Measurements from ENCODE around the gene MACF1.

Gene MACF1

DNA sequence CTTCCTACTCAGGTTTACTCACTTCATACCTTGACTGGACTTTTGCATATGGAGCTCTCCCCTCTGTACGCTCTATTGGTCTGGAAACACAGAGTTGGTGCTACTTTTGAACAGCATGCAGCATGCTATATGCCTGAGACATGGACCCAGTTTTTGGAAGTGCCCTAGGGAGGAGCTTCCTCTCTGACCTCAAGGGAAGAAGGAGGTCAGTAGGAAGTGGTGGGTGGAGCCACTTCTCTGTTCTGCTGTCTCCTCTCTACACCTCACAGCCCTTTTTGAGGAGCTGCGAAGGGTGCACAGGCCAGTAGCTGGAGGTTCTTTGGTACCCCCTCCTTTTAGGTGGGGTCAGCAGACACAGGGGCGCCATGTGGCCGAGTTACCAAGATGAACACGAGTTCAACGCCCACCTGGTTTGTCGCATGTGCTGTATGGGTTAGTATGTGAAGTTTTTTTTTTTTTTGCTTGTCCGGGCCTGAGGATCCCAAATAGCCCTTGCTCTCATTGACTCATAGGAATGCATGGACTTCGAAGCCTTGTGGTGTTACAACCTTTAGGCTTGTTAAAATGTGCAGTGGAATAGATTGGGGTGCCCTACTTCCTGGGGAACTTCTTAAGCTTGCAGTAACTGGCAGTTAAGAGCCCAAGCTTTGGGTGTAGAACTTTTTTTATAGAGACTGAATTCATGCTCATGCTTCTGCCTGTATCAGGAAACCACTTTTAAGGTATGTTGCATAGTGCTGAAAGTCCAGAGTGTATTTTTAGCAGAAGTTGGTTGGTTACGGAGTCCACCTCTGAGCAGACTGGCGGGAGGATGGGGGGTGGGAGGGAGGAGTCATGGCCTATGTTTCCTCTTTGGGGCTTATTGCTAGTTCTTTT lies 10.7 kb downstream of the MACF1 start:
- DNase-seq: peak; percentile 33

DNA sequence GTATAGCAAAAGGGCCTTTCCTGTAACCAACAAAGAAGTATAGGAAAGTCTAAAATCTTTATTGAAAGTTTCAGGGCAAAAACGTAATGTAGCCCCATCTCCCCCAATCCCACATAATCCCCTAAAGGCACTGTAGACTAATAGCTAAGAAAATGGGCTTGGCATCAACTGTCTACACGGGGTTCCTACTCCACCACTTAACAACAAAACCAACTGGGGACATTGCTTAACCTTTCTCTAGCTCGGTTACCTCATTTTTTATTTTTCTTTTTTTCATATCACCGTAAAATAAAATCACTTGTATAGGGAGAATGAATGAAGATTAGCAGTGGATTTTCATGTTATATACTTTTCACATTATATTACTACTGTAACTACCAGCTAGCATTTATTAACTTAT lies 12.3 kb downstream of the MACF1 start:
- DNase-seq: no peak

DNA sequence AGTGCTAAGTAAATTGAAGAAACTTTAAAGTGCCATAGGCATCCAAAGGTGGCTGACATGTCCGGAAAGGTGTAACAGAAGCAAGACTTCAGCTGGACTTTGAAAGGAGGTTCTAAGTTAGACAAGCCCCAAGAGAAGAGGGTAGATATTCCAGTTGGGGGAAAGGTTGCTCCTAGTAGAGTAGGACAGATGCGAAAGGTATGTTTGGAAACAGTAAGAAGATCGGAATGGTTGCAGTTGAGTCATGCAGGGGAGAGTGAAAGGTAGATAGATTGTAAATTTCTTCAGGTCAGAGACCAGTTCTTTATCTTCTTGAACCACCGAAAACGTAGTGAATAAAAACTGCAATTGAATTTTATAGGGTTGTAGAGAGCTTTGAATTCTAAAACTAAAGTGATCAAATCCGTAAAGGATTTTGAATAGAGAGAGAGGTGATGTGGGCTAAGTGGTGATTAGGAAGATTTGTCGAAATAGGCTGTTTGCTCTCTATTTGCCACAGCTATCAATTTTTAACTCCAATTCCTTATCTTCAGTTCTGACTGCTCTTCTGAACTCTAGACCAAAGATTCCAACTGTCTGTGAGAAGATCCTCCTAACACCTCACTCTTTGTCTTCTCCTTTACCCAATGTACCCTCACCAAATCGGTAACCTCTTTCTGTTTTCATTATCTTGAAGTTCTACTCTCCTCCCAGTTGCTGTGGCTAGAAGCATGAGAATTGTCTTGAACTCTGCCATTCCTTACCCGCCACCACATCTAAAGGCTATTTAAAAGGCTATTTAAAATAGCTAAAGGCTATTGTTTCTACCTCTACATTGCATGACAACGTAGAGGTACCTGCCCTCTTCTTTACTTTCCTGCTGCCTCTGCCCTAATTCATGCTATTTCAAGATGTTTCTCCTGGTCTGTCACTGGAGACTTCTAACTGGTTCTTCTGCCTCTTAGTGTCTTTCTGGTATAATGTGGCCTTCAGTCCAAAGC lies 16.7 kb downstream of the MACF1 start:
- DNase-seq: no peak

DNA sequence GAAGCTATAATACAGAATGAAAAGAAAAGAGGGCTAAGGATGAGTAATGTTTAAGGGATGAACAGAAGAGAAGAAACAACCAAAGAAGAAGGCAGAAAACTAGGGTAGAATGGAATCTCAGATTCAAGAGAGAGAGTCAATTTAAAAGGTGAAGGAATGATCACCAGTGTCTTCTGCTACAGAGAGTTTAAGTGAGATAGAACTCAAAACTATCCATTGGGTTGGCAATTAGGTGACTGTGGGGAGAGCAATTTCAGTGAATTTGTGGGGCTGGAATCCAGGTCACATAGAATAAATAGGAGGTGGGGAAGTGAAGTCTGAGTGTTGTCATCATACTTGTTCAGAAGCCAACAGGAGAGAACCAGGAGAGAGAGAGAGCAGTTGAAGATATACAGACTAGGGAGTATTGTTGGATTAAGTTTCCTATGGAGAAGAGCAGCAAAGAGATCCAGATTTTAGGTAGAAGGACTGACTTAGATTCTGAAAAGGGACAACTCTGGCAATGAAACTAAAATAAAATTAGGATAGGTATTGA lies 19.9 kb downstream of the MACF1 start:
- no peak for DNase-seq

DNA sequence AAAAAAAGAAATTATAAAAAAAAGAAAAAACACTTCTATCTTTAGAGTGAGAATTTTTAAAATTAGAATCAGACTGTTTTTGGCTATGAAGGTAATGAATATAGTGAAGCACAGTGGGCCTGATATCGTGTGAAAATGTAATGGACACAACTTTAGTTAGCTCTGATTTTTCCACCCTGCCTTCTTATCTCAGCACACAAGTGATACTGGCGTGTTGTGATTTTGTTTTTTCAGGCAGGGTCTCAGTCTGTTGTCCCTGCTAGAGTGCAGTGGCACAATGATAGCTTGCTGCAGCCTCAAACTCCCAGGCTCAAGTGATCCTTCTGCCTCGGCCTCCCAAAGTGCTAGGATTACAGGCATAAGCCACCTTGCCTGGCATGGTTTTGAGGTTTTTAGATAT lies 22.3 kb downstream of the MACF1 start:
- DNase-seq: no peak

DNA sequence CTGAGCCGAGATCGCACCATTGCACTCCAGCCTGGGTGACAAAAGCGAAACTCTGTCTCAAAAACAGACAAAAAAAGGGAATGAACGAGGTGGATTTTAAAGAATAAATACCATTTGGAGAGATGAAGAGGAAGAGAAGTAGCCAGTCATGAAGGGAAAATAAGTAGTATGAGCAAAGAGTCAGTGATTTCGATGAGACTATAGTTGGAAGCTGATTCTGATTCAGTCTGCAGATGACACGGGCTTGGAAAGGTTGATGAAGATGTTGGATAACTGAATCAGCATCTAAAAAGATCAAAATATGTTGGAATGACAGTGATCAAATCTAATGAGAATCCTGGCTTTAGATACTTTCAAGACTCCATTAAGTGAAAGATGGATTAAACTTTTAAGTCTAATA lies 23.8 kb downstream of the MACF1 start:
- DNase-seq: no peak

DNA sequence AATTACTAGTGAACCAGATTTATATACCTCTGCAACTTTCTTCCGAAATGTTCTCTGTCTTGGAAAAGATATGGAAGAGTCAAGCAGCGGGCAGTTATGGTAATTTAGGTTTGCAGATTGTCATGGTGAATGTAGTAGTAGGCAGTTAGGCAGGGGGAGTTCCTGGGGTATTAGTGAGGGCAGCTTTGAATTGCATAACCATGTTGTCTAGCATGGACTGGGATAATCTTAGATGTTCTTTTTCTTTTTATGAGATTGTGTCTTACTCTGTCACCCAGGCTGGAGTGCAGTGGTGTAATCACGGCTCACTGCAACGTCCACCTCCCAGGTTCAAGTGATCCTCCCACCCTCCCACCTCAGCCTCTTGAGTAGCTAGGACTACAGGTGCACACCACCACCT lies 25.0 kb downstream of the MACF1 start:
- DNase-seq: no peak

DNA sequence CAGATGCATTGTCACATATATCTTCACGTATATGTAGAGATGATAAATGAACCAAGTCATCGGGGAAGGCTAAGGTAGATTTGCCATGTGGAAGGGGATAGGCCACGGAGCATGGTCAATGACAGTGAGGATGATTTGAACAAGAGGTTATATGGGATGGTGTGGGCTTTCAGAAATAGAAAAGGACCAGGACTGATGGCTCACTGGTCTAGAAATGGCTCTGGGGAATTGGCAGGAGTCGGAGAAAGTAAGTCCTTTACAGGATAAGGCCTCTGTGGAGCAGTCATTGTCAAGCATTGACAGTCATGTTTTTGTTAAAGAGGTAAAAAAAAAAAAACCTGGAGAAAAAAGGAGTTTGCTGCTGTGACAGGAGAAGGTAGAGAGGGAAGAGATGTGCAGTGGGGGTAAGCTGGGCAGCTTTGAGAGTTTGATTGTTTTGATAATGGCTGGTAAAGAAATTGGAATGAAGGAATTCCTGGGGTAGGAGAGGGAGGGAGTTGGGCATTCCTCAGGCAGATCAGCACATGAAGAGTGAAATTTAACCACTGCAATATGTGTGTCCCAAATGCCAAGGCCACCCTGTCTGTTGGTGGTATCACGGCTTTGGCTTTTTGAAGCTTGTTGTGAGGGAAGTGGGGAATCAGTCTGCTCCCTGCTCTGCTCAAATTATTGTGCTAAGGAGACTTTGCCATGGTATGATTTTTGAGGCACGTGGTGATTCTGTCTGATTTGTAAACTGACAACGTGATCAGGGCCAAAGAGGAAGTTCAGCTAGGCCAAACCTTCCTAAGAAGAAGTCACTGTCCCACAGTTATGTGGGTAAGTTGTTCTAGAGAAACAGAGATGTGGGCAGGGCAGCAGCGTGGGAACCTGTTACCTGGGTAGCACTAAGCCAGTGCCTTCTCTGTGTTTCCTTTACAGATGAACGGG lies 26.0 kb downstream of the MACF1 start:
- DNase-seq: peak; percentile 28

DNA sequence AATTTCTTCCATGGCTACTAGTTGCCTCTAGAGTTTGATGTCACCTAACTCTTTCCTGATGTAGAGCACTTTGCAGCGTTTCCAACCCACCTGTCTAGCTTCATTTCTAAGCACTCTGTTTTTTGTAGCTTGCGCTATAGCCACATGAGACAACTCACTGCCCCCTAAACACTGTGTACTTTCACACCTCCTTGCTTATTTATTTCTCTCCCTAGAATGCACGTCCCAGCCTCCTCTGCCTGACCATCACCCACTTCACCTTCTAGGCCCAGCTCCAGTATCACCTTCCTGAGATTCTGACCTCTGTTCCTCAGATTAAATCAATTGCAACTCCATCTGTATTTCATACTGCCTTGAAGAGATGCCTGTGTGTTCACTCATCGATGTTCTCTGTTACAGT lies 32.5 kb downstream of the MACF1 start:
- no peak for DNase-seq

DNA sequence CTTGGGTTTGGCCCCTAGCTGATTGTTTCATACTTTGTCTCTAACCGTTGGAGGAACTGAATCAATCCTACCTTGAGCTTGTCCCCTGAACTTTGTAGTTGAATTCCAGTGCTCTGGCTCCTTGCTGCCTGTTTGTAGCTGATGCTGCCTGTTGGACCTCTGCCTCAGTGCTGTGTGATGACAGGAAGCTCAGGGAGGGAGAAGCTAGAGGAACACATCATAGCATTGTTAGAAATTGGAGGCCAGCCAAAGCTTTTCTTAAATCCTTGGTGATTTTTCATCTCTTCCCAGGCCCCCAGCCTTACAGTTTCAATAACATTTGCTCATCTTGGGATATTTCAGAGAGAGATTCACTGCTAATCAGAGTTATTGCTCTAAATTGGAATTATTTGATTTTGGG lies 34.0 kb downstream of the MACF1 start:
- DNase-seq: no peak

DNA sequence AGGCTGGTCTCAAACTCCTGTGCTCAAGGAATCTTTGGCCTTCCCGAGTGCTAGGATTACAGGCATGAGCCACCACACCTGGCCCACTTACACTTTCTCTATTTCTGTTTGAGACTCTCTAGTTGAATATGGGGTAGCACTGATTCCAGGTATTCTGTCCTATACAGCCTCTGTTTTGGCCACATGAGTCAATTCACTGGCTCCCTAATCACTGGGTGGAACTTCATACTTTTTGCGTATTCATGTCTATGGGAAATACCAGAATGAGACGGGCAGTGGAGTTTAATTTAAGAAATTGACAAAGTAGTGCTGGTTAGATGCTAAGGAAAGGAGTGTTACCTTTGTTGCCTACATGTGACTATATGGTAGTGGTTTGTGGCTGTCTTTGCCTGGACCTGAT lies 35.5 kb downstream of the MACF1 start:
- DNase-seq: no peak

DNA sequence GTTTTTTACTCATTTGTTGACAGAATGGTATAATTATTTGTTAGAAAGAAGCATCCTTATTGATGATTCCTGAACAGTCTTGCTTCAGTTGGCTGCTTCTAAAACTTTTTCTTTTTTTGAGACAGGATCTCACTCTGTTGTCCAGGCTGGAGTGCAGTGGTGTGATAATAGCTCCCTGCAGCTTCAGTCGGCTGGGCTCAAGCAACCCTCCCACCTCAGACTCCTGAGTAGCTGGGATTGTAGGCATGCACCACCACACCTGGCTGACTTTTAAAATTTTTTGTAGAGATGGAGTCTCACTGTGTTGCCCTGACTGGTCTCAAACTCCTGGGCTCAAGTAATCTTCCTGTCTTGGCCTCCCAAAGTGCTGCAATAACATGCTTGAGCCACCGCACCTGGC lies 38.8 kb downstream of the MACF1 start:
- no peak for DNase-seq

DNA sequence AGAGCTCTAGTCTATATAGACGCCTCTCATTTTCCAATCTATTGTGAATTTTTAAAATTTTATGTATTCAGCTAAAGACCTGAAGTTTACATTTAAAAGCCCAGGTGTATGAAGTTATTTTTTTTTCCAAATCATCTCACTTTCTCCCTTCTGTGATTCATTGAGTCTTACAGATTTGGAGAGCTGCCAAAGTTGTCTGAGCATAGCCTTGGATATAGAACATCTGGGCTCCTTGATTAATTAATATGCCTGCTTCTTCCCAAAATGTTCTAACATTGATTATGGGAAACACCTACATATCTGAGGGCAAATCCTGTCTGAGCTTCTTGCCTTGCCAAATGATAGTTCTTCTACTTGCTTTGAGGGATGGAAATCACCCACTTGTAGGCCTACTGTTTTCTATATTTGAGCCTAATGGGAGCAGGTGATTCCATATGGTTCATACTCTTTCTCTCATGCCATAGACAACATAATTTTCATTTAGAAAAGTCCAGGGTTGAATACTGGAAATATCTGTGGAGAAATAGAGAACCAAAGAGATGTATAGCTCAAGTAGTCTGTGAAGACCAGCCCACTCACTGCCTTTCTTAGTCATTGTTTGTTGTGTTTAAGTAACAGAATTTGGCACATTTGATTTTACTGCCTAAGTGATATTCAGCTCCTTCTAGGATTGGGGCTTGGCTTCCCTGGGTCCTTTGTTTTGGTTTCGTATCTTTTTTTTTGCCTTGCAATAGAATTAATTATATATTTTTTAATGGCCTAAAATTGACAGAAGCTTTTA lies 46.2 kb downstream of the MACF1 start:
- no peak for DNase-seq

DNA sequence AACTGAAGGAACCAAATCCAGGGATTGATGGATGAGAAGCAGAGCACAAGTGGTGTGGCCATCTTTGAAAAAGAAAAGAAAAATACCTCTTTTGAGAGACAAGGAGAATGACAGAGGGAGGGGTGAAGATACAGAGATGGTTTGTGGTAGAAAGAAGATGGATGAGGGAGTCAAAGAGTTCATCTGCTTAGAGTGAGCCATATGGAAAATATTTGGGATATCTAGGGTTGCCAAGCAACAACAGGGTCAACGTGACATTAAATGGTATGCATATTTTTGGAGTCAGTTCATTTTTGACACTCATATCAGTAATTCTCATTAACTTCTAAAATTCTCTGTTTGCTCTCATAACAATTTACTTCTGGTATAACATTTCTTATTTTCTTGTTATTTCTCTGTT lies 50.7 kb downstream of the MACF1 start:
- no peak for DNase-seq

DNA sequence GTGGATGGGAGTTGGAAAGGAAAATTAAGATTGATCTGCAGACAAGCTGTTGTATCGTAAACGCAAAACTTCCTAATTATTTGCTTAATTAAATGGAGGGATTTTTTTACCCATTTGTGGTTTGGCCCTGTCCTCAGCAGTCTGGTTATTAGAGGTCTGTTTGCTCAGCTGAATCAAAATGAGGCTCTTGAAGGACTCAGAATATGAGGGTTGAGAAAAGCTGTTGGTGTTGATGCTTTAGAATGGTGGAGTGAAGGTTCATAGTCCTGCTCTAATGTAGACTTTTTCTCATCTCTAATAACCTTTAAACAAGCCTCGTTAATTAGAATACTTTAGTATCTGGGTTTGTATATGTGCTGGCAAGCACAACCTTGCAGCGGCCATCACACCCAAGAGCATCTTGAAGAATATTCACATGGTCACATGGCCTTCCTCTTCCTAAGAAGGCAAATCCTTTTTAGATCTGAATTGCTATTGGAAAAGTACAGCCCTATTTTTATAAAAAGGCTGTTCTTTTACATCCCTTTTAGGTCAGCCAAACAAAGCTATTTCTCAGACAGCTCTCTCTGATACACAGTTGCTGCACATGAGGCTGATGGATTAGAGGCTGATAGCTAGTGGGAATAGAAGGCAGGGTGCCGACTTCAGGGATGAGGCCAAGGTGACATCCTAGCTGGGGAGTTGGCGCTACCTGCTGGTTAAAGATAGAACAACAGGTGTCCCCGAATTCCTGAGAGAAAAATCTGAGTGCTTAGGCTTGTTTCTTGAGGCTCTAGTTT lies 53.8 kb downstream of the MACF1 start:
- DNase-seq: peak; percentile 62

DNA sequence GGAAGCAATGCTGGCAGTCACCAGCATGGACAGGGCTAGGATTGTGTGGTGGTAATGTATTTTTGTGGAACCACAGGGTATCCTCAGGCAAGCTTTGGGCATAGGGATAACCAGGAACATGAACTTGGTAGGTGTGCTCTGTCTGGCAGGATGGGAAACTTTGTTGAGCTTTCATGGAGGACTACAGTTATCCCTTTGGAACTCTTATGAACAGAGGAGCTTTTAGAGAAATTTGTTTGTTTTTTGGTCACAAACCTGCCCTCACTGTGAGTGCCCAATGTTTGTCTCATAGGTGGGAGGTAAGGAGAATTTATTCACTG lies 54.4 kb downstream of the MACF1 start:
- no peak for DNase-seq

DNA sequence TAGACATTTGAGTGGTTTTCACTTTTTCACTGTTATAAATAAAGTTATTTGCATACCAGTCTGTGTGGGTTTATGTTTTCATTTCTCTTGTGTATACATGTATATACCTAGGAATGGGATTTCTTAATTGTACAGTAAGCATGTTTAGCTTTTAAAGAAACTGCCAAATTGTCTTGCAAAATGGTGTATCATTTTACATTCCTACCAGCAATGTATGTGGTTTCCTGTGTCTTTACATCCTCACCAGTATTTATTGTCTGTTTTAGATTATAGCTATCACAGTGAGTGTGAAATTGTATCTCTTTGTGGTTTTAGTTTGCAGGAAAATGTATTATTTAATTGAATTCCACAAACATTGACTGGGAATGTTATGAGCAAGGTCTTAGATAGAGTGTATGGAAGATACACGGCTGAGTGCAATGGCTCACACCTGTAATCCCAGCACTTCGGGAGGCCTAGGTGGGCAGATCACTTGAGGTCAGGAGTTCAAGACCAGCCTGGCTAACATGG lies 57.3 kb downstream of the MACF1 start:
- DNase-seq: no peak

DNA sequence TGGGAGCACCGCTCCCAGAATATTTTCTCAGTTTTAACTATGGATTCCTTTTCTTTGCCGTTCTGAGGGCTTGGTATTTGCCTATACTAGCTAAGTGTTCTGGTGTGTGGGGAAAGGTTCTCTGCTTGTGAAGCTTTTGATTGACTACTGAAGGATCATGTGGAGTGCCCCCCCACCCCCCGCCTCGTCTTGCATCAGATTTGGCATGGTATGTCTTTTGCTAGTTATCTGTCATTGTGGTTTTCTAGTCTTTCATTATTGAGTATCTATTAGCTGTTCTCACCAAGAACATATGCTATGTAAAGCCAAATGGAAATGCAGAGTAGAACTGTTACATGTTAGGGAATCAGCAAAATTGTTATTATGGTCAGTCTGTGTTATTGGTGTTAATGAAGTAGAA lies 58.3 kb downstream of the MACF1 start:
- peak; percentile 23 for DNase-seq

DNA sequence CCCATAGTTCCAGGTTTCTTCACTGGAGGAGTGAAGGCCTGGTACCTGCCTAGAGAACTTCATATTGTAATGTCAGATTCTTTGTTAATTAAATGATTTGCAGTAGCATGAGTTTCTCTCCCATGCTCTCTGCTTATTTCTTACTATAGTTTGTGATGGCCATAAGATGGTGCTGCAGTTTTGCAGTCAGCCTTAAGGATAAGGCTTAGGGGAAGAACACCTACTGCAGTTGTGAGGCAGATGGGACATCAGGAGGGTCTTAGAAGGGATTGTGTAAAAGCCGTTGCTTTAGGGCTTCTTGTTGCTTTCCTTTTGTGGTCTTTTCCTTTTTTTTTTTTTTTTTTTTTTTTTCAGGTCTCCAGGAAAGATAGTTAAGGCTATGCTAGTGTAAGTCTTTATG lies 61.8 kb downstream of the MACF1 start:
- no peak for DNase-seq

DNA sequence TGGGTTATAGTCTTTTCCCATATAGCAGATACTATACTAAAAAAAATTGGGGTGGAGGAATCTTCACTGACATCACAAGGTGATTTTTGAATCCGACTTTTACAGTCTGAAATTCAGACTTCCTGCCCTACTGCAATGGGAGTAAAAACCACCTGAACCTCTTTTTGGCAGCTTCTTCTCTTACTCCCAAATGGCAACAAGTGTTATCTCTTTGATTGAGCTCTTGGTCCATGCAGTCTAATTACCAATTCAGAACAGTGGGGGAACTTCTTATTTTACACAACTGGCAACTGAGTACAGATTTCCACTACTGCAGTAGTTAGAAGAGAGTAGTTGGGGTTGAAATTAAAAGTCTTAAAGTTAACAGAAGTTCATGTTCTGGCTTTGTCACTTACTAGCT lies 62.3 kb downstream of the MACF1 start:
- no peak for DNase-seq

DNA sequence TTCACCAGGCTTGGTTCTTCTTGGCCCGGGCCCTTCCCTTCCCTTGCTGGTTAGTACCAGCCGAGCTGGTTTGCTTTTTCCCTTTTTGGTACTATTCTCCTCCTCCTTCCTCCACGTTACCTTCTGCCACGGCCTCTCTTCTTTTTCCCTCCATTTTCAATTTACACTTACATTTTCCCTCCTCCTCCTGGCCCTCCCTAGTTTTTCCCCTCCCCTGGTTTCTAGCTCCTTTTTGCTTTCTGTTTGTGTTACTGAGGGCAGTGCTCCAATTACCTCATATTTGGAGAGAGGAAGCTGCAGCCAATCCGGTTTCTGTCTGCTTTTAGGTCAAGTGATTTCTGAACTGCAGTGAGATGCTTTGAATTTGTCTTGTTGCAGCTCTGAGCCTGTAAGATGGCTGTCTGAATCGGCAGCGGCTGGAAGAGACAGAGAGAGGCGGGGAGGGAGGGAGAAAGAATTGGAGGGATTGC lies 63.7 kb downstream of the MACF1 start:
- no peak for DNase-seq

Measured in activated naive CD4-positive, alpha-beta T cell treated with anti-CD3 and anti-CD28 coated beads, Interleukin-2, amount 50 U/mL, for 16 hours (primary cell).